Neural progenitor cell (in vitro differentiated cells): ENCODE results near the gene GGT6. TPM values are rescaled to one million over a fixed set of nuclear protein-coding genes. Genes with fewer than 3 reads are reported as not detected.
A peak's percentile ranks its signal among the peaks of the same experiment; 100 is the strongest.

ENCODE experiments used
- DNase-seq: peaks from one replicate; pipeline ENCODE4 v3.0.0-alpha.2; 2016; ENCODE audit warnings: low spot score
- H2AFZ ChIP-seq: fragments of 200-600 bp; sonication (generic); replicated peaks from 2 replicates; pipeline ENCODE4 v1.6.1; 2016; ENCODE audit warnings: antibody characterized with exemption
- H3F3A ChIP-seq: fragments of 200-600 bp; sonication (generic); 2 replicates; pipeline ENCODE4 v1.6.1; 2016; ENCODE audit warnings: antibody characterized with exemption, low read depth
- H3K27ac ChIP-seq: fragments of 200-600 bp; sonication (generic); 2 replicates; pipeline ENCODE4 v1.5.1; 2016; ENCODE audit warnings: mild to moderate bottlenecking
- H3K27me3 ChIP-seq: fragments of 200-600 bp; sonication (generic); 2 replicates; pipeline ENCODE4 v1.6.1; 2016; ENCODE audit warnings: mild to moderate bottlenecking, moderate library complexity
- H3K36me3 ChIP-seq: fragments of 200-600 bp; sonication (generic); 2 replicates; pipeline ENCODE4 v1.5.1; 2016
- H3K4me1 ChIP-seq: fragments of 200-600 bp; sonication (generic); 2 replicates; pipeline ENCODE4 v1.6.1; 2016; ENCODE audit warnings: mixed run types
- H3K4me2 ChIP-seq: fragments of 200-600 bp; sonication (generic); 2 replicates; pipeline ENCODE4 v1.6.1; 2016
- H3K4me3 ChIP-seq: fragments of 200-600 bp; sonication (generic); 2 replicates; pipeline ENCODE4 v1.5.1; 2016
- H3K79me2 ChIP-seq: fragments of 200-600 bp; sonication (generic); 2 replicates; pipeline ENCODE4 v1.6.1; 2016; ENCODE audit warnings: low read depth
- H3K9ac ChIP-seq: fragments of 200-600 bp; sonication (generic); 2 replicates; pipeline ENCODE4 v1.6.1; 2016
- H3K9me3 ChIP-seq: fragments of 200-600 bp; sonication (generic); 2 replicates; pipeline ENCODE4 v1.5.1; 2016; ENCODE audit warnings: low read depth
- H4K20me1 ChIP-seq: fragments of 200-600 bp; sonication (generic); 2 replicates; pipeline ENCODE4 v1.6.1; 2016; ENCODE audit warnings: low read depth
- H3K27ac Mint-ChIP-seq: 3 replicates; pipeline ENCODE4 v1.8.0; 2021; ENCODE audit warnings: mixed read lengths
- H3K27me3 Mint-ChIP-seq: 2 replicates; pipeline ENCODE4 v1.8.0; 2022; ENCODE audit warnings: low read depth, mild to moderate bottlenecking, inconsistent platforms, moderate library complexity, mixed read lengths; ENCODE audit not compliant: insufficient read depth
- H3K36me3 Mint-ChIP-seq: 3 replicates; pipeline ENCODE4 v1.8.0; 2021; ENCODE audit warnings: mixed read lengths
- H3K4me1 Mint-ChIP-seq: 3 replicates; pipeline ENCODE4 v1.8.0; 2021; ENCODE audit warnings: mixed read lengths
- H3K4me3 Mint-ChIP-seq: 3 replicates; pipeline ENCODE4 v1.8.0; 2021; ENCODE audit warnings: mild to moderate bottlenecking, moderate library complexity, mixed read lengths
- H3K9me3 Mint-ChIP-seq: 3 replicates; pipeline ENCODE4 v1.8.0; 2020; ENCODE audit warnings: mixed read lengths
- CTCF ChIP-seq: fragments of 200-600 bp; sonication (generic); IDR thresholded peaks from 2 replicates; pipeline ENCODE4 v1.5.1; 2017; ENCODE audit warnings: antibody characterized with exemption, mild to moderate bottlenecking
- EZH2 ChIP-seq: fragments of 200-600 bp; sonication (generic); IDR thresholded peaks from 2 replicates; pipeline ENCODE4 v1.6.1; 2017; ENCODE audit warnings: antibody characterized with exemption, mild to moderate bottlenecking, moderate library complexity
- EZH2phosphoT487 ChIP-seq: fragments of 200-600 bp; sonication (generic); IDR thresholded peaks from 2 replicates; pipeline ENCODE4 v1.6.1; 2017; ENCODE audit warnings: antibody characterized with exemption
- total RNA-seq: library from RNA; depleted of rRNA; stranded (reverse); fragments of >200 nt; gene quantifications from 2 replicates; pipeline ENCODE4 v1.2.3, GENCODE V29; 2015; ENCODE audit warnings: low replicate concordance

Gene GGT6
- total RNA-seq, 1 donor from 2014 or later: not detected

GRCh38 chr17:4555873-4556759, 4.3 kb downstream of the GGT6 start:
- no peak overlapping the region for H3K27ac ChIP-seq
- peak overlapping the region; percentile 97 for H3K4me2 ChIP-seq
- TF ChIP-seq CTCF (no peak), EZH2phosphoT487 (no peak)
- peaks cover 4% of the 10 kb centered on the region for H4K20me1 ChIP-seq
- H3F3A ChIP-seq: peaks cover 11% of the 10 kb centered on the region
- H3K79me2 ChIP-seq: peaks cover 18% of the 10 kb centered on the region
- H3K9me3 ChIP-seq: no peaks in the 10 kb centered on the region
- Mint-ChIP-seq H3K27ac (peak overlapping the region; percentile 16), H3K36me3 (peaks cover 3% of the 10 kb centered on the region), H3K27me3 (peaks cover 11% of the 10 kb centered on the region), H3K4me1 (peaks cover 37% of the 10 kb centered on the region), H3K4me3 (peak overlapping the region; percentile 89), H3K9me3 (no peaks in the 10 kb centered on the region)
- H3K4me1 ChIP-seq: peaks cover 20% of the 10 kb centered on the region
- H2AFZ ChIP-seq: peak overlapping the region; percentile 40
- no peaks in the 10 kb centered on the region for H3K27me3 ChIP-seq
- H3K36me3 ChIP-seq: no peaks in the 10 kb centered on the region
- H3K9ac ChIP-seq: no peak overlapping the region
- DNase-seq: peak; percentile 48
- H3K4me3 ChIP-seq: peak overlapping the region; percentile 68

- Mint-ChIP-seq H3K4me3 (peak within 1 kb of the TSS; percentile 89), H3K9me3 (no peaks in the 10 kb centered on the region), H3K4me1 (peaks cover 34% of the 10 kb centered on the region), H3K27ac (peak within 1 kb of the TSS; percentile 3), H3K27me3 (peaks cover 11% of the 10 kb centered on the region), H3K36me3 (peaks cover 6% of the 10 kb centered on the region)
- H3K4me3 ChIP-seq: peak within 1 kb of the TSS; percentile 68
- H3F3A ChIP-seq: peaks cover 11% of the 10 kb centered on the region
- peak within 1 kb of the TSS; percentile 97 for H3K4me2 ChIP-seq
- H3K27ac ChIP-seq: peak within 1 kb of the TSS; percentile 67
- no peak for TF ChIP-seq EZH2
- peak; percentile 29 for TF ChIP-seq CTCF
- H3K4me1 ChIP-seq: peaks cover 20% of the 10 kb centered on the region
- no peaks in the 10 kb centered on the region for H3K9me3 ChIP-seq
- no peaks in the 10 kb centered on the region for H3K27me3 ChIP-seq
- H3K9ac ChIP-seq: peak within 1 kb of the TSS; percentile 61
- peak; percentile 99 for DNase-seq
- no peaks in the 10 kb centered on the region for H3K36me3 ChIP-seq
- peaks cover 18% of the 10 kb centered on the region for H3K79me2 ChIP-seq
- peak within 1 kb of the TSS; percentile 40 for H2AFZ ChIP-seq
- peaks cover 4% of the 10 kb centered on the region for H4K20me1 ChIP-seq
Observed at GRCh38 chr17:4554997-4555799, 5.2 kb downstream of the GGT6 start, which contains the start of gene MYBBP1A. TSS of gene MYBBP1A (minus strand) at chr17:4555384. CDS start at chr17:4555324, 60 bp downstream.

GRCh38 chr17:4554441-4554996, 5.9 kb downstream of the GGT6 start:
- Histone ChIP-seq H4K20me1 (peaks cover 4% of the 10 kb centered on the region), H3F3A (peaks cover 11% of the 10 kb centered on the region), H3K4me1 (peaks cover 20% of the 10 kb centered on the region), H2AFZ (no peak overlapping the region), H3K4me3 (peak overlapping the region; percentile 68), H3K4me2 (peak overlapping the region; percentile 97), H3K9ac (peak overlapping the region; percentile 61), H3K79me2 (peaks cover 18% of the 10 kb centered on the region), H3K27me3 (no peaks in the 10 kb centered on the region), H3K36me3 (no peaks in the 10 kb centered on the region), H3K9me3 (no peaks in the 10 kb centered on the region), H3K27ac (no peak overlapping the region)
- Mint-ChIP-seq H3K9me3 (no peaks in the 10 kb centered on the region), H3K36me3 (peaks cover 6% of the 10 kb centered on the region), H3K4me1 (peaks cover 31% of the 10 kb centered on the region), H3K27me3 (peaks cover 11% of the 10 kb centered on the region), H3K27ac (no peak overlapping the region), H3K4me3 (peak overlapping the region; percentile 89)
- no peak for DNase-seq
- TF ChIP-seq EZH2phosphoT487 (no peak), CTCF (no peak), EZH2 (no peak)
